ENCODE results near the gene RELN. TPM values are rescaled to one million over a fixed set of nuclear protein-coding genes. Genes with fewer than 3 reads are reported as not detected.

RELN gene
- total and polyA plus RNA-seq, 2 of the 13 experiments (the other 11 are each of a cell fraction or from before 2014, with no cell fraction given) = 315 to 332 TPM

DNA sequence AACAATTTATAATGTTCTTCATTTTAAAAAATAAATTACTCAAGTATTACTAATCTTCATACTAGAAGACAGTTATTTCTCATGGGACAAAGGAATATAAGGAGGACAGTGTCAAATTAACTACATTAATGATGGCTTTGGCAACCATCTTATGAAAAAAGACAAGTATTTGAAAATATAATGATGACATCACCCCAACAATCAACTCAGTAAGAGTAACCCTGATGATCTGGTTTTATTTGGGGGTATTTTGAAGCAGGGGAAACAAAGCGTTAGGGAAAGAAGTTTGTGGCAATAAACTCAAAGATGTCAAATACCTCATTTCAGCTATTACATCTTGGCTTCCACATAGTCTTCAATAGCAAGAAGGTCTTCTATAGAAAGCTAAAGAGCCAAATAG, 29.0 kb upstream of the RELN start:
- no TSS peak for BruUV-seq (replicated peaks)
- FAIRE-seq = no peak
- TF ChIP-seq ATF7 (IDR thresholded peaks at IDR 0.05) (peak; percentile 85), ATF7 (CRISPR knock-in tag; IDR thresholded peaks at IDR 0.05) (no peak), ZNF12 (CRISPR knock-in tag; IDR thresholded peaks at IDR 0.05) (no peak), KDM4B (CRISPR knock-in tag; IDR thresholded peaks at IDR 0.05) (no peak), PAF1 (CRISPR knock-in tag; IDR thresholded peaks at IDR 0.05) (no peak), CREB1 (IDR thresholded peaks at IDR 0.05) (0 out of 2 replicates have a peak, but pooled peaks have one; percentile 9), CREB1 (CRISPR knock-in tag; IDR thresholded peaks at IDR 0.05) (no peak), ZNF724P (CRISPR knock-in tag; IDR thresholded peaks at IDR 0.05; ENCODE audit: borderline replicate concordance) (no peak), ZNF687 (CRISPR knock-in tag; IDR thresholded peaks at IDR 0.05) (no peak), ZNF44 (CRISPR knock-in tag; IDR thresholded peaks at IDR 0.05) (no peak), FOXC1 (CRISPR knock-in tag; IDR thresholded peaks at IDR 0.05; ENCODE audit: borderline replicate concordance) (no peak), RBFOX2 (IDR thresholded peaks at IDR 0.05; ENCODE audit: low read depth, low read length) (no peak), SP2 (CRISPR knock-in tag; IDR thresholded peaks at IDR 0.05) (no peak), SAP130 (CRISPR knock-in tag; IDR thresholded peaks at IDR 0.05; ENCODE audit: low read depth) (no peak), PHF20 (CRISPR knock-in tag; IDR thresholded peaks at IDR 0.05) (no peak)
- TF ChIP-seq, protein P1, sequence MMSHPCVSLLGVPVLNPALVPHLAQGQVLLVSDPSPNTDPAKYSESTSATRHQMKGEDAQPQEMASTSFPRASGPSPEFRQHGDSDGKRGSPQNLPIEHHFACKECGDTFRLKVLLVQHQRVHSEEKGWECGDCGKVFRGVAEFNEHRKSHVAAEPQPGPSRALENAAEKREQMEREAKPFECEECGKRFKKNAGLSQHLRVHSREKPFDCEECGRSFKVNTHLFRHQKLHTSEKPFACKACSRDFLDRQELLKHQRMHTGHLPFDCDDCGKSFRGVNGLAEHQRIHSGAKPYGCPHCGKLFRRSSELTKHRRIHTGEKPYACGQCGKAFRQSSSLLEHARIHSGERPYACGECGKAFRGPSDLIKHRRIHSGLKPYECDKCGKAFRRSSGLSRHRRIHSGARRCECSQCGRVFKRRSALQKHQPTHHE (CRISPR knock-in tag; IDR thresholded peaks at IDR 0.05; ENCODE audit: borderline replicate concordance) = no peak

More for the DNA sequence above, 29.0 kb upstream of the RELN start:
- H3K4me3 ChIP-seq (replicated peaks in 1 of 3; ENCODE audit: insufficient read depth in 1 of 3, low read depth in 2 of 3, low read length in 3 of 3) = no peak overlapping the region
- no peak overlapping the region for H2AFZ ChIP-seq (ENCODE audit: low read length)
- CTCF ChIA-PET (ENCODE audit: low intra/inter-chr PET ratio, low total read pairs) = no interaction called here
- no peaks in the 10 kb centered on the region for H4K20me1 ChIP-seq (ENCODE audit: insufficient read depth, low read length)
- DNase-seq (ENCODE audit: low spot score) = no peak
- H3K4me1 ChIP-seq (ENCODE audit: insufficient read depth, low read length) = peaks cover 9% of the 10 kb centered on the region
- no peaks in the 10 kb centered on the region for H3K79me2 ChIP-seq (ENCODE audit: insufficient read depth, low read length)
- H3K9me3 ChIP-seq (ENCODE audit: low read length) = no peaks in the 10 kb centered on the region
- intact Hi-C loops (cut with micrococcal nuclease; ENCODE audit: unreplicated experiment) (no loop called here), in situ Hi-C loops (cut with HindIII; ENCODE audit: extremely low pct_ligation_motif_present, low pct_unique_long_range_greater_than_20kb) (no loop called here)
- no peaks in the 10 kb centered on the region for H3K27me3 ChIP-seq (ENCODE audit: control insufficient read depth in 1 of 2, insufficient read depth in 2 of 2, low read length in 2 of 2)
- 46% methylated on average over 1 of the region's 1 CpG for WGBS (ENCODE audit: low lambda C conversion rate)
- no peaks in the 10 kb centered on the region for H3K36me3 ChIP-seq (replicated peaks in 1 of 2; ENCODE audit: control insufficient read depth in 1 of 2, insufficient read depth in 2 of 2, low read length in 2 of 2)
- H3K4me2 ChIP-seq (ENCODE audit: low read depth, low read length) = no peak overlapping the region
- H3K9ac ChIP-seq (ENCODE audit: insufficient read depth, low read depth, low read length) = no peak overlapping the region
- no peak overlapping the region for H3K27ac ChIP-seq (ENCODE audit: extremely low read length, insufficient read depth, low read length)
- no peak for ATAC-seq
- POLR2A ChIA-PET = no interaction called here
